Liver (tissue), 9 donors: Measurements from ENCODE around the gene RYR1. TPM values are rescaled to one million over a fixed set of nuclear protein-coding genes. Genes with fewer than 3 reads are reported as not detected.

Experiments
- DNase-seq: peaks from one replicate; pipeline ENCODE4 v3.0.0-alpha.2; 2017; ENCODE audit warnings: low spot score
- H3K27ac ChIP-seq, 2 donors: one replicate each; pipeline ENCODE4 v1.7.0; 2013; ENCODE audit warnings: inconsistent platforms in 2 of 2, low read length in 2 of 2, control low read depth in 1 of 2, low read depth in 1 of 2, mild to moderate bottlenecking in 1 of 2
- H3K27me3 ChIP-seq, 4 donors: one replicate each; pipeline versions ENCODE4 v1.6.1 to v1.7.0; 2013; ENCODE audit warnings: low read length in 3 of 4, inconsistent platforms in 1 of 4, mild to moderate bottlenecking in 1 of 4, moderate library complexity in 1 of 4; ENCODE audit not compliant: control insufficient read depth in 4 of 4, insufficient read depth in 4 of 4
- H3K36me3 ChIP-seq, 4 donors: one replicate each; pipeline versions ENCODE4 v1.6.1 to v1.7.0; 2013; ENCODE audit warnings: low read length in 3 of 4, mild to moderate bottlenecking in 3 of 4, low read depth in 1 of 4, moderate library complexity in 1 of 4; ENCODE audit not compliant: control insufficient read depth in 4 of 4, insufficient read depth in 3 of 4
- H3K4me1 ChIP-seq, 4 donors: one replicate each; pipeline versions ENCODE4 v1.6.1 to v1.7.0; 2013; ENCODE audit warnings: low read length in 3 of 4, mild to moderate bottlenecking in 3 of 4, moderate library complexity in 1 of 4; ENCODE audit not compliant: control insufficient read depth in 4 of 4, insufficient read depth in 4 of 4
- H3K4me3 ChIP-seq, 3 donors: one replicate each; pipeline versions ENCODE4 v1.6.1 to v1.7.0; 2013; ENCODE audit warnings: low read length in 3 of 3, control low read depth in 1 of 3, low read depth in 1 of 3, mild to moderate bottlenecking in 1 of 3
- H3K9ac ChIP-seq, 2 donors: one replicate each; pipeline ENCODE4 v1.7.0; 2013; ENCODE audit warnings: low read length in 2 of 2, mild to moderate bottlenecking in 2 of 2, moderate library complexity in 2 of 2, control low read depth in 1 of 2, low read depth in 1 of 2
- H3K9me3 ChIP-seq, 4 donors: one replicate each; pipeline versions ENCODE4 v1.6.1 to v1.7.0; 2013; ENCODE audit warnings: low read length in 3 of 4; ENCODE audit not compliant: control insufficient read depth in 4 of 4
- ATF3 ChIP-seq: IDR thresholded peaks from 2 replicates; pipeline ENCODE4 v1.6.1; 2016; ENCODE audit warnings: antibody characterized with exemption
- CTCF ChIP-seq: fragments of 150-350 bp; IDR thresholded peaks from 2 replicates; pipeline ENCODE4 v1.5.1; 2017; ENCODE audit warnings: improper control_type of control experiment, low read depth, low read length; ENCODE audit not compliant: missing input control
- EGR1 ChIP-seq, 2 donors: IDR thresholded peaks; 2 replicates each; pipeline ENCODE4 v1.6.1; 2016 to 2018; ENCODE audit warnings: antibody characterized with exemption in 2 of 2, low read depth in 2 of 2
- FOXA1 ChIP-seq: IDR thresholded peaks from 2 replicates; pipeline ENCODE4 v1.6.1; 2016; ENCODE audit warnings: antibody characterized with exemption
- HNF4A ChIP-seq, 2 donors: conservative IDR thresholded peaks; 2 replicates each; pipeline ENCODE4 v1.6.1; 2016; ENCODE audit warnings: antibody characterized with exemption in 2 of 2, mild to moderate bottlenecking in 2 of 2
- HNF4G ChIP-seq: IDR thresholded peaks from 2 replicates; pipeline ENCODE4 v1.6.1; 2016; ENCODE audit warnings: antibody characterized with exemption
- JUND ChIP-seq, 2 donors: IDR thresholded peaks; 2 replicates each; pipeline ENCODE4 v1.6.1; 2016; ENCODE audit warnings: antibody characterized with exemption in 2 of 2
- MAX ChIP-seq: IDR thresholded peaks from 2 replicates; pipeline ENCODE4 v1.6.1; 2016; ENCODE audit warnings: antibody characterized with exemption
- RAD21 ChIP-seq, 2 donors: IDR thresholded peaks; 2 replicates each; pipeline ENCODE4 v1.6.1; 2016; ENCODE audit warnings: antibody characterized with exemption in 2 of 2, mild to moderate bottlenecking in 2 of 2
- REST ChIP-seq: IDR thresholded peaks from 2 replicates; pipeline ENCODE4 v1.6.1; 2016; ENCODE audit warnings: antibody characterized with exemption, mild to moderate bottlenecking
- SP1 ChIP-seq: IDR thresholded peaks from 2 replicates; pipeline ENCODE4 v1.6.1; 2018; ENCODE audit warnings: antibody characterized with exemption, mild to moderate bottlenecking
- TAF1 ChIP-seq: conservative IDR thresholded peaks from 2 replicates; pipeline ENCODE4 v1.6.1; 2016; ENCODE audit warnings: antibody characterized with exemption, mild to moderate bottlenecking
- YY1 ChIP-seq: IDR thresholded peaks from 2 replicates; pipeline ENCODE4 v1.6.1; 2016; ENCODE audit warnings: antibody characterized with exemption, mild to moderate bottlenecking
- ZBTB33 ChIP-seq: IDR thresholded peaks from 2 replicates; pipeline ENCODE4 v1.6.1; 2016; ENCODE audit warnings: antibody characterized with exemption
- WGBS: extraction: QIAGEN DNeasy Blood & Tissue Kit; methylation state at CpG from one replicate; pipeline ENCODE4 v1.1.7; 2013; 5-methylcytosine and 5-hydroxymethylcytosine counted together
- polyA plus RNA-seq, 2 donors: library from polyadenylated mRNA; stranded (reverse) in 1 of 2; unstranded in 1 of 2; fragments of 200-250 nt in 1 of 2; fragments of >200 nt in 1 of 2; fragmentation: Nextera tagmentation in 1 of 2; extraction: Ambion mirVana in 1 of 2; gene quantifications; one replicate each; pipeline versions ENCODE4 v1.2.1 to v1.2.3, GENCODE V29; 2013 to 2015
- total RNA-seq, 2 donors: library from RNA; depleted of rRNA; stranded (reverse); fragments of >200 nt; gene quantifications; one replicate each; pipeline ENCODE4 v1.2.3, GENCODE V29; 2014
- donor health status: healthy.
- donor health status: healthy.
- donor health status: healthy.
- donor health status: healthy.
- donor health status: healthy.

Gene RYR1
- total and polyA plus RNA-seq, 4 donors, result 0.01 to 0.70 (median 0.29) TPM

- Histone ChIP-seq H3K9me3 (no peaks in the 10 kb centered on the region), H3K9ac (no peak overlapping the region), H3K36me3 (no peaks in the 10 kb centered on the region), H3K27me3 (no peaks in the 10 kb centered on the region), H3K27ac (no peak overlapping the region), H3K4me1 (no peaks in the 10 kb centered on the region), H3K4me3 (no peak overlapping the region)
- no peak for TF ChIP-seq JUND (IDR thresholded peaks at IDR 0.05)
- WGBS, result 94% methylated on average over 41 of the region's 41 CpGs
- no peak for DNase-seq
Observed at GRCh38 chr19:38502410-38503076, 69.1 kb downstream of the RYR1 start.

- Histone ChIP-seq H3K27ac (no peak overlapping the region), H3K27me3 (no peaks in the 10 kb centered on the region), H3K4me3 (no peak overlapping the region), H3K9ac (no peak overlapping the region), H3K4me1 (no peaks in the 10 kb centered on the region), H3K36me3 (no peaks in the 10 kb centered on the region), H3K9me3 (no peaks in the 10 kb centered on the region)
- no peak for TF ChIP-seq HNF4A (conservative IDR thresholded peaks at IDR 0.05)
- TF ChIP-seq CTCF, result no peak
- TF ChIP-seq YY1, result no peak
- TF ChIP-seq HNF4G, result no peak
- TF ChIP-seq ZBTB33, result no peak
- TF ChIP-seq RAD21 (IDR thresholded peaks at IDR 0.05), result no peak
- TF ChIP-seq FOXA1, result no peak
- TF ChIP-seq EGR1 (IDR thresholded peaks at IDR 0.05; ENCODE audit: low read depth in 2 of 2), result no peak
- no peak for TF ChIP-seq ATF3
- no peak for TF ChIP-seq TAF1
- TF ChIP-seq MAX, result no peak
- TF ChIP-seq SP1, result no peak
- no peak for TF ChIP-seq REST
- WGBS, result 80% methylated on average over 4 of the region's 4 CpGs
- DNase-seq, result no peak
Observed at GRCh38 chr19:38503077-38503410, 69.6 kb downstream of the RYR1 start.
